ENCODE data around the gene LY86. TPM values are rescaled to one million over a fixed set of nuclear protein-coding genes. Genes with fewer than 3 reads are reported as not detected.
"Not testable (repeated sequence)": the region's sequence is repeated elsewhere in the genome, so short reads cannot be mapped to it uniquely, and the experiment has no call there.

Gene LY86
- total RNA-seq, 2 experiments from 2014 or later = 1.8 to 2.0 TPM

DNA sequence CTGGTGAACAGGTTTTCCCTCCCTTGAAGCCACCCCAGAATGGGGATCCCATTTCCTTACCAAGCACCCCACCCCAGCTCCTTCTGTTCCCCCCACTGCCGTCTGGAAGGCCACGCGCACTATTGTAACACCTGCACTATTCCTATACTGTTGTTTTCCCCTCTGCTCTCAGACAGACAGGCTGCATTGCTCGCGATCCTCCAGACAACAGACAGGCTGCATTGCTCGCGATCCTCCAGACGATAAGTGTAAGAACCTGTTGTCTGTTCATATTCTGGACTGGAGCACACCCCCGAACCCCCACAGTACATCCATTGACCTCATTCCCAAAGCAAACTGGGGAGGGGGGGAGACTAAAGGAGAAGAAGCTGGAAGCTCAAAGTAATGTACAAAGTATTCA, 72.7 kb downstream of the LY86 start:
- H3K27me3 Mint-ChIP-seq (ENCODE audit: low read depth) = no peaks in the 10 kb centered on the region
- CTCF ChIA-PET = interaction anchor here (0.7 to 2.9 kb wide), 2 partner anchors 13 to 36 kb away, joined by 3 to 12 read pairs; no protein-coding TSS in a partner anchor
- H3K9me3 Mint-ChIP-seq = no peaks in the 10 kb centered on the region
- H3K4me1 Mint-ChIP-seq (ENCODE audit: low read depth) = peaks cover 47% of the 10 kb centered on the region
- peaks cover 2% of the 10 kb centered on the region for H3K36me3 Mint-ChIP-seq (ENCODE audit: low read depth)
- intact Hi-C loops (cut with micrococcal nuclease) = no loop called here
- DNase-seq = no peak
- no peak overlapping the region for H3K4me3 Mint-ChIP-seq
- H3K27ac Mint-ChIP-seq = no peak overlapping the region

DNA sequence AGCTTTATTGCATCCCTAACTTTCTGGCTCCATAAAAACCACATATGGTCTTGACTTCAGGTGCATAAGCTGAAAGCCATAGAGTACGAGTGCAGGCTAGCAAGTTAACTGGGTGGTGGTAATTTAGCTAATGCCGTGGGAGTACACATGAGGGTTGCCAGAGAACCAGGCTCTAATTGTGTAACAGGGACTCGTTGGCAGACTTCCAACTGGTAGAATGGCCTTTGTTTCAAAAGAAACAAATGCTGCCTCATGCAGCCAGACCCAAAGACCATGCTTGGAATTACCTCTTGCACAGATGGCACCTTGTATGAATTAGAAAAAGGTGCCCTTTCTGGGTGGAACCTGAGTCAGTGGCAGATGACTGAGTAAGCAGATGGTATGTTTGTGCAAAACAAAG, 73.2 kb downstream of the LY86 start:
- DNase-seq = no peak
- Mint-ChIP-seq H3K4me1 (ENCODE audit: low read depth) (peaks cover 42% of the 10 kb centered on the region), H3K27ac (no peak overlapping the region), H3K9me3 (no peaks in the 10 kb centered on the region), H3K36me3 (ENCODE audit: low read depth) (peaks cover 2% of the 10 kb centered on the region), H3K27me3 (ENCODE audit: low read depth) (no peaks in the 10 kb centered on the region), H3K4me3 (no peak overlapping the region)
- intact Hi-C loops (cut with micrococcal nuclease) = no loop called here
- CTCF ChIA-PET = interaction anchor here (0.7 to 2.9 kb wide), 2 partner anchors 13 to 36 kb away, joined by 3 to 12 read pairs; no protein-coding TSS in a partner anchor

DNA sequence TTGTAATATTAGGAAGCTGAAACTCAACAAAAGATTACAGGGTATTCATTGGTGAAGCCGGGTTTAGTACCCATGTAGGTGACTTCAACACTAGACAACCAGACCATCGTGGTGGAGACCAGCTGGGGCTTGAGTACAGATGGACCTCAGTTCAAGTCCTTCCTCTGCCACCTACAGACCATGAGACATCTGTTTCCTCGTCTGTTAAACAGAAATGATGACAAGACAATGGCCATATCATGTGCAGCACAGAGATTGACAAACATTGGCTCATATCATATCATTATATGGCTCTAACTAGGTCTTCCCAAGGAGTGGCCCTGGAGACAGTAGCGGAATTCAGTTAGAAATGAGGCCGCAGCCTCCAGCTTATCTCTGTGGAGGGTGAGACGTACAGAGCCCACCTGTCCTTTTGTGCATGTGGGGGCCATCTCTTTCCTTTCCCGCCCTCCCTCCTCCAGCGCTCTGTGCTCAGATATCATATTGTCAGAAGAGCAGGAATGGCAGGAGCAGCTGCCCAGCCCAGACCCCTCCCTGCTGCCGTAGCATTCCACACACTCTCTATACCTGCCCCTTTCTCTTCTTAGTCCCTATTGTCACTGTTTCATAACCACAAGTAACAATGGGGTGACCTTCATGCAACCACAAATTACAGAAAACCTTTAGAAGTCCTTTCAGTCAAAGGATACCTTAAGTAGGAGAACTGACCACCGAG, 75.1 kb downstream of the LY86 start:
- no peak overlapping the region for H3K4me3 Mint-ChIP-seq
- peaks cover 25% of the 10 kb centered on the region for H3K4me1 Mint-ChIP-seq (ENCODE audit: low read depth)
- no peaks in the 10 kb centered on the region for H3K27me3 Mint-ChIP-seq (ENCODE audit: low read depth)
- CTCF ChIA-PET = no interaction called here
- H3K27ac Mint-ChIP-seq = no peak overlapping the region
- no peaks in the 10 kb centered on the region for H3K9me3 Mint-ChIP-seq
- H3K36me3 Mint-ChIP-seq (ENCODE audit: low read depth) = no peaks in the 10 kb centered on the region
- no peak for DNase-seq
- intact Hi-C loops (cut with micrococcal nuclease) = no loop called here

DNA sequence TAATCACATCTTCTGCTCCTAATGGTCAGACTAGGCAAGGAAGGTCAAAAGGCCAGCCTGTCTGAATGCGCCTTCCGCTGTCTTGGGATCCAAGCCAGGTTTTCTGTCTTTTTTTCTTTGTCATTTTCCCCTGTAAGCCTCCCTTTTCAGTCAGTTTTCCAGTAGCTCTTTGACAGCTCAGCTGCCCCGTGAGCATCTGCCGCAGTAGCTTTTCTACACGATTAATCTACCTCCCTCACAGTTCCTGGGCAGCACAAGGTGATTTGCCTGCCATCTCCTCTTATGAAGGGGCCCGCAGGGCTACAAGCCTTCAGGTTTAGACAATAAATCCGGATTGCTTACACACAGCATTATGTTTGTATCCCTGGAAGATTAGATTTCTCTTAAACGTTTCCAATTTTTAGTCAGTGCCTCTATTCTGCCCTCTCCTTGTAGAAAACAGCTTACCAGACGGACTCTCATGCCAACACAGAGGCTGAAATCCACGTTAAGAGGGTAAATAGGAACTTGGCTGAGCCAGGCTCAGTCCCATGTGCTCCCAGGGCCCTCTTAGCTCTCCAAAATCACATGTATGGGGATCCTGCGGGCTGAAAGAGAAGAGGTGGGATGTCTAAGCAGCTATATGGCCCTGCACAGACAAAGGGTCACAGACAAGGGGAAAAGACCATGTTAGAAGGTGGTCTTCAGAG, 77.2 kb downstream of the LY86 start:
- peaks cover 10% of the 10 kb centered on the region for H3K4me1 Mint-ChIP-seq (ENCODE audit: low read depth)
- no peaks in the 10 kb centered on the region for H3K36me3 Mint-ChIP-seq (ENCODE audit: low read depth)
- no peak for DNase-seq
- no peaks in the 10 kb centered on the region for H3K9me3 Mint-ChIP-seq
- CTCF ChIA-PET = no interaction called here
- H3K27me3 Mint-ChIP-seq (ENCODE audit: low read depth) = no peaks in the 10 kb centered on the region
- no peak overlapping the region for H3K27ac Mint-ChIP-seq
- H3K4me3 Mint-ChIP-seq = no peak overlapping the region
- intact Hi-C loops (cut with micrococcal nuclease) = no loop called here

DNA sequence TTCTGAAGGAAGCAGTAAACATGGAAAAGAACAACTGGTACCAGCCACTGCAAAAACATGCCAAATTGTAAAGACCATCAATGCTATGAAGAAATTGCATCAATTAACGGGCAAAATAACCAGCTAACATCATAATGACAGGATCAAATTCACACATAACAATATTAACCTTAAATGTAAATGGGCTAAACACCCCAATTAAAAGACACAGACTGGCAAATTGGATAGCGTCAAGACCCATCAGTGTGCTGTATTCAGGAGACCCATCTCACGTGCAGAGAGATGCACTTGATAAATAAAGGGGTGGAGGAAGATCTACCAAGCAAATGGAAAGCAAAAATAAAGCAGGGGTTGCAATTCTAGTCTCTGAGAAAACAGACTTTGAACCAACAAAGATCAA, 81.6 kb downstream of the LY86 start:
- CTCF ChIA-PET; H3K27ac Mint-ChIP-seq; intact Hi-C loops (cut with micrococcal nuclease); H3K9me3 Mint-ChIP-seq; DNase-seq; H3K4me1 Mint-ChIP-seq (ENCODE audit: low read depth); H3K27me3 Mint-ChIP-seq (ENCODE audit: low read depth); H3K4me3 Mint-ChIP-seq; H3K36me3 Mint-ChIP-seq (ENCODE audit: low read depth): not testable (repeated sequence)

DNA sequence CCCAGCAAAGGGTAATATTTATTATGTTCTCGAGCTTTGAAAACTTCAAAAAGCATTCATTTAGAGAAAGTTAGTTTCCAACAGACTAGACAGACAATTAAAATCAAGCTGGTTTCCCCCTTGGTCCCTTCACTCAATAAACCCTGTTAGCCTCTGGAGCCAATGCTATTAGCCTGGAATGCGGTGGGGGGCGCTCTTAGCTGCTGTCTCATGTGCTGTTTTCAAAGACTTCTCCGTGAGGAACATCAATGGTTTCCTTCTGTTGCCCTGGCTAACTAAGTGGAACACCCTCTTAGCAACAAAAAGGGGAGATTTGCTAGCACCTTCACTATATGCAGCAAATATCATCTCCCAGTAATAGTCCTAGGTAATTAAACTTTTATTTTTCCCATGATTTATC, 86.4 kb downstream of the LY86 start:
- DNase-seq = no peak
- intact Hi-C loops (cut with micrococcal nuclease) = loop anchor here (5.0 kb wide), 2 partner anchors 127 to 242 kb away; no protein-coding TSS in a partner anchor
- peaks cover 6% of the 10 kb centered on the region for H3K4me1 Mint-ChIP-seq (ENCODE audit: low read depth)
- H3K27me3 Mint-ChIP-seq (ENCODE audit: low read depth) = no peaks in the 10 kb centered on the region
- no peaks in the 10 kb centered on the region for H3K36me3 Mint-ChIP-seq (ENCODE audit: low read depth)
- no peak overlapping the region for H3K4me3 Mint-ChIP-seq
- CTCF ChIA-PET = interaction anchor here (0.6 to 2.0 kb wide), 4 partner anchors 14 to 564 kb away, joined by 3 to 12 read pairs (median 4); no protein-coding TSS in a partner anchor
- H3K27ac Mint-ChIP-seq = no peak overlapping the region
- no peaks in the 10 kb centered on the region for H3K9me3 Mint-ChIP-seq

DNA sequence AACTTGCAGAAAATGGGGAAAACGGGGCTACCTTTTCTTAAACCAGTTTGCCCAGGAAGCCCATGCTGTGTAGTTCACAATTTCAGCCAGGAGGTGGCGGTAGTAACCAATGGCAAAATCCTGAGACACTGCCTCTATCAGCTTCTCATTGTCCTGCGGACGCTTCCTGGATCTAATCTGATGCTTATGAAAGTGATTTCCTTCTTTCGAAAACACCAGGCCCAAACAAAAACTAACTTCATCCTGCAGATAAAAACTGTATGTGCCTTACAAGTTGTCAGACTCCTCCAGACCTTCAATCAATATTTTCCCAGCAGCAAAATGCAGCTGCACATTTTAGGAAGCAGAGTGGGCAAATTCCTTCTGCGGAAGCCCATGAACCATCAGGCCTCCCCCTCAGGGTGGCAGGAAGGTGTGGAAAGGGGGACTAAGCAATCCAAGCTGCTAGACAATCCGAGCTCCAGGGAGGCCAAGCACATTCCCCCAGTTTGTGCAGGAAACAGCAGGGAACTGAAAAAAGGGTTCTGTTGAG, 88.5 kb downstream of the LY86 start:
- CTCF ChIA-PET = interaction anchor here (0.6 to 2.4 kb wide), 23 partner anchors 9 to 573 kb away, joined by 3 to 23 read pairs (median 4); no protein-coding TSS in a partner anchor
- Mint-ChIP-seq H3K27me3 (ENCODE audit: low read depth) (no peaks in the 10 kb centered on the region), H3K36me3 (ENCODE audit: low read depth) (no peaks in the 10 kb centered on the region)

DNA sequence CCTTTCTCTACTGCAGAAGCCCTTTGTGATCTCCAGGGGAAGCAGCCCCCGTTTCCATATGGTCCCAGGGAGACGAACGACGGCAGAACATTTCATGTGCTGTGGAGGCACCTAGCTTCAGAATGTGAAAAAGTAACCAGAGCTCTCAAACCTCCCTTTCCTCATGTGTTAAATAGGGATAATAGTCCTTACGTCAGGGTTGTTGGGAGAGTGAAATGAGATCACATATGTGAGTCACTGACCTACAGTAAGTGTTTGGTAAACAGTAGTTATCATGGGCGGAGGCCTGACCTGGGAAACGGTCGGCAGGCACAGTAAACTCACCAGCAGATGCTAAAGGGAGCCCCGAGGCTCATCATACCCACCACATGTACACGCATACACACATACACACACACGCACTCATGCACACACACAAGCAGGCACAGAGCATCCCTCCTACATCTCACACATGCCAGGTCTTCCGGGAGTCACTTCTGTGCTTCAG, 89.7 kb downstream of the LY86 start:
- H3K9me3 Mint-ChIP-seq = no peaks in the 10 kb centered on the region
- intact Hi-C loops (cut with micrococcal nuclease) = loop anchor here (5.0 kb wide), 2 partner anchors 124 to 239 kb away; no protein-coding TSS in a partner anchor
- CTCF ChIA-PET = interaction anchor here (0.6 to 2.4 kb wide), 7 partner anchors 16 to 597 kb away, joined by 3 to 23 read pairs (median 3); no protein-coding TSS in a partner anchor
- H3K4me3 Mint-ChIP-seq = no peak overlapping the region
- no peak overlapping the region for H3K27ac Mint-ChIP-seq
- H3K27me3 Mint-ChIP-seq (ENCODE audit: low read depth) = no peaks in the 10 kb centered on the region
- H3K4me1 Mint-ChIP-seq (ENCODE audit: low read depth) = peaks cover 6% of the 10 kb centered on the region
- no peak for DNase-seq
- H3K36me3 Mint-ChIP-seq (ENCODE audit: low read depth) = no peaks in the 10 kb centered on the region

More for the DNA sequence above, 88.5 kb downstream of the LY86 start:
- DNase-seq = peak; percentile 92
- H3K4me3 Mint-ChIP-seq = no peak overlapping the region
- intact Hi-C loops (cut with micrococcal nuclease) = loop anchor here (1.0 to 5.0 kb wide), 8 partner anchors 20 to 938 kb away; no protein-coding TSS in a partner anchor
- H3K27ac Mint-ChIP-seq = no peak overlapping the region
- no peaks in the 10 kb centered on the region for H3K9me3 Mint-ChIP-seq
- H3K4me1 Mint-ChIP-seq (ENCODE audit: low read depth) = peaks cover 6% of the 10 kb centered on the region

DNA sequence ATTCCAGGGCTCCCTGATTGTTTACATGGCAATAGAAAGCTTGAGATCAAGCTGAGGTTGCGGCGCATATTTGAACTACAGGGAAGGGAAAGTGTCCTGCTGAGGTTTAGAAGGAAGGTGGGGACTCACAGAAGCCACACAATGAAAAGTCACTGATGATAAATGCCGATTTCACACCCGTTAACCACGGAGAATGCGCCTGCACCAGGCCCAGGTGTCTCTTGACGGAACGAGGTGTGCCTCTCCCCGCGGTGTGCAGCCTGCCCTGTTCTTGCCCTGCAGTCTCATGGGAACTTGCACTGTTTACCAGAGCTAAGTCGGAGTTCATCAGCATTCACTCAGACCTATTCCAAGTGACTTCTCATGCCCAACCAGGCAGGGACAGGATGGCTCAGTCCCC, 90.3 kb downstream of the LY86 start:
- Mint-ChIP-seq H3K27ac (no peak overlapping the region), H3K4me3 (no peak overlapping the region), H3K36me3 (ENCODE audit: low read depth) (no peaks in the 10 kb centered on the region), H3K9me3 (no peaks in the 10 kb centered on the region), H3K4me1 (ENCODE audit: low read depth) (peaks cover 10% of the 10 kb centered on the region), H3K27me3 (ENCODE audit: low read depth) (no peaks in the 10 kb centered on the region)
- intact Hi-C loops (cut with micrococcal nuclease) = loop anchor here (5.0 kb wide), 2 partner anchors 123 to 238 kb away; no protein-coding TSS in a partner anchor
- CTCF ChIA-PET = interaction anchor here (1.1 kb wide), 1 partner anchor 26 kb away, joined by 3 read pairs; no protein-coding TSS in a partner anchor
- DNase-seq = no peak

DNA sequence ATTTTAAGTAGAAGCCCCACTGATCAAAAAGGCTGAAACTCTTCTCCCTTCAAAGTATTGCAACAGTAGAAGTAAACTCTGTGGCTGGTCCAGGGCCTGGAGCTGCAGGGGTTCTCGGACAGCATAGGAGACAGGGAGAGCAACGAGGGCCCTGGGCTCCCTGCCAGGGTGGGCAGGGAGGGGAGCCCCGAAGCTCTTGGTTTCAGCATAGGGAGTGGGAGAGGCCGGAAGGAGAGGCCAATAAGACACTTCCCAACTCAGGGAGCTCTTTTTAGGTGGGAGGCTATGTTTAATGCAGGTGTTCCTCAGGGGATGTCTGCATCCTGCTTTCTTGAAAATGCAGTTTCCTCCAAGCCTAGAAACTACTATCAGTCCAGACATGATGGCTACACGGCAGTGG, 91.1 kb downstream of the LY86 start:
- CTCF ChIA-PET = no interaction called here
- H3K4me1 Mint-ChIP-seq (ENCODE audit: low read depth) = peaks cover 17% of the 10 kb centered on the region
- H3K27ac Mint-ChIP-seq = no peak overlapping the region
- no peak for DNase-seq
- no peaks in the 10 kb centered on the region for H3K36me3 Mint-ChIP-seq (ENCODE audit: low read depth)
- intact Hi-C loops (cut with micrococcal nuclease) = loop anchor here (5.0 kb wide), 2 partner anchors 123 to 238 kb away; no protein-coding TSS in a partner anchor
- H3K27me3 Mint-ChIP-seq (ENCODE audit: low read depth) = no peaks in the 10 kb centered on the region
- no peak overlapping the region for H3K4me3 Mint-ChIP-seq
- H3K9me3 Mint-ChIP-seq = no peaks in the 10 kb centered on the region

DNA sequence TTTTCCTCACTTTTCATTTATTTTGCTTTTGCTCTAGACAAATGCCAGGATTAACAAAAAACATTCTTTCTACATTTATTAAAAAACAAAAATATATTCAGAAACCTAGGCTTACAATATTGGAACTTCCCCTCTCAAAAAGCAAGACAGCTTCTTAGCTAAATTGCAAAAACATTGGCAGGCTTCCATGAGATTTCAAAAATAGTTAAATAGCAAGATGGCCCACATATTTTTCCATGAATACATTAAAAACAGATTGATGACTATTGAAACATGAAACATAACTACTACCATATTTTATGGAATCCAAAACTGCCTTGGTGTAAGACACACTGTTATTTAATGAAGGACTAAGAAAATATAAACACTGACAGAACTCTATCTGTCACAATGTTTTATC, 92.0 kb downstream of the LY86 start:
- H3K27me3 Mint-ChIP-seq (ENCODE audit: low read depth) = no peaks in the 10 kb centered on the region
- intact Hi-C loops (cut with micrococcal nuclease) = no loop called here
- H3K9me3 Mint-ChIP-seq = no peaks in the 10 kb centered on the region
- DNase-seq = no peak
- no peak overlapping the region for H3K4me3 Mint-ChIP-seq
- H3K27ac Mint-ChIP-seq = no peak overlapping the region
- H3K36me3 Mint-ChIP-seq (ENCODE audit: low read depth) = no peaks in the 10 kb centered on the region
- CTCF ChIA-PET = interaction anchor here (1.4 kb wide), 1 partner anchor 16 kb away, joined by 4 read pairs; no protein-coding TSS in a partner anchor
- H3K4me1 Mint-ChIP-seq (ENCODE audit: low read depth) = peaks cover 25% of the 10 kb centered on the region

Measured in activated naive CD4-positive, alpha-beta T cell treated with anti-CD3 and anti-CD28 coated beads for 36 hours (primary cell).